Loucy (cell line): ENCODE data around the gene ZNF358.

ENCODE experiments used
- EZH2phosphoT487 ChIP-seq: fragments of 200-600 bp; IDR thresholded peaks from 2 replicates; pipeline ENCODE4 v1.6.1; 2018; ENCODE audit warnings: antibody characterized with exemption, mild to moderate bottlenecking, moderate library complexity, borderline replicate concordance
- TF ChIP-seq, protein P1 (sequence below): fragments of 200-600 bp; sonication (generic); conservative IDR thresholded peaks from 2 replicates; pipeline ENCODE4 v1.5.1; 2014; ENCODE audit warnings: mild to moderate bottlenecking, antibody characterized with exemption, low read length

DNA sequence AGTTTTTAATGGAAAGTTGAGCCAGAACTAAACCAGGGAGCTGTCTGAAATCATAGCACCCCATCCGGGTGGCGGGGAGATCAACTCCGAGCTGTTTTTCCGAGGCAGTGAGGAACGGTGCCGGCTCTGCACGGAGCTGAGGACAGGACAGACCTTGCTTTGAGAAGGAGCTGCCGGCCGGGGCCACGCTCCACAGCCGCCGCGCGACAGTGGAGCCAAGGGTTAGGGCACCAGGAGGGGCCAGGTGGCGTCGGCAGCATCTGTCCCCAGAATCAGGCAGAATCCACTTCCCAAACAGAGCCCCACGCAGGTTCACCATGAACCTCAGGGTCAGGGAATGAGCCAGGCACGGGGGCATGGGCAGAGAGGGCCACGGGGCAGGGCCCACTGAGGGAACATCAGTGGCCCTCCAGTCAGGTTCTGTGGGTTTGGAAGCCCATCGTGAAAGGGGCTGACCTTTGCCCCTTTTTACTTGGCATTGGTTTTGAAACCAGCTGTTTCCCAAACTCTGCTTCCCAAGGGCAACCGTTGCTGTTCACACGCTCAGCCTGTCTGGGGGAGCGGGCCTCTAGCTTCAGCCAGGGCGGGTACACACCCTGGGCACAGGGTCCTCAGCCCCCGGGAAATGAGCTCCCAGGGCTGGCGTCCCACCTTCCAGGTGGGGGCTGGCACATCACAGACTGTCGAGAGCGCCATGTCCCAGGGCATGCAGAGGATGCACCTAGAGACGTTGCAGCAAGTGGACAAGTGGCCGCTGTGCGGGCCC is 45.2 kb upstream of the ZNF358 start:
- TF ChIP-seq, protein P1, sequence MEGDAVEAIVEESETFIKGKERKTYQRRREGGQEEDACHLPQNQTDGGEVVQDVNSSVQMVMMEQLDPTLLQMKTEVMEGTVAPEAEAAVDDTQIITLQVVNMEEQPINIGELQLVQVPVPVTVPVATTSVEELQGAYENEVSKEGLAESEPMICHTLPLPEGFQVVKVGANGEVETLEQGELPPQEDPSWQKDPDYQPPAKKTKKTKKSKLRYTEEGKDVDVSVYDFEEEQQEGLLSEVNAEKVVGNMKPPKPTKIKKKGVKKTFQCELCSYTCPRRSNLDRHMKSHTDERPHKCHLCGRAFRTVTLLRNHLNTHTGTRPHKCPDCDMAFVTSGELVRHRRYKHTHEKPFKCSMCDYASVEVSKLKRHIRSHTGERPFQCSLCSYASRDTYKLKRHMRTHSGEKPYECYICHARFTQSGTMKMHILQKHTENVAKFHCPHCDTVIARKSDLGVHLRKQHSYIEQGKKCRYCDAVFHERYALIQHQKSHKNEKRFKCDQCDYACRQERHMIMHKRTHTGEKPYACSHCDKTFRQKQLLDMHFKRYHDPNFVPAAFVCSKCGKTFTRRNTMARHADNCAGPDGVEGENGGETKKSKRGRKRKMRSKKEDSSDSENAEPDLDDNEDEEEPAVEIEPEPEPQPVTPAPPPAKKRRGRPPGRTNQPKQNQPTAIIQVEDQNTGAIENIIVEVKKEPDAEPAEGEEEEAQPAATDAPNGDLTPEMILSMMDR: no peak
- TF ChIP-seq EZH2phosphoT487: no peak
